ENCODE data around the gene PRR30.

DNA sequence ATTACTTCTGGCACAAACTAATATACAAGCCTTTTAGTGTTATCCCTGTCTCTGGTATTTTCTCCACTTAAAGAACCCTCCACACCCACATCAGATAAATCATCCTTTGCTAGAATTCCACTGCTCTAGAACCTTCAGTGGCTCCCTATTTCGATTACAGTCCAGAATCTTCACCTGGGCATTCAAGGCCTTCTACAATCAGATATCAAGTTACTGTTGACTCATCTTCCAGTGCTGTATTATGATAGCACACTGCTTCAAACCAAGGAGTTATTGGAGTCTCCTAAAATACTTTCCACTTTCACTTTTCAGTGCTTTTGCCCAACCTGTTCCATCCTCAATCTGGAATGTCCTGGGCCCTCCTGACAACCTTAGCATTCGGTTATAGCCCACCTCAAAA, 23.7 kb downstream of the PRR30 start:
- no peak for TF ChIP-seq CTCF (IDR thresholded peaks at IDR 0.05)
- TF ChIP-seq POLR2A (IDR thresholded peaks at IDR 0.05) = no peak
- no peak for TF ChIP-seq EP300 (IDR thresholded peaks at IDR 0.05)

Measured in stomach (tissue), 4 donors.